ENCODE measurements around the gene CCDC88B.

DNA sequence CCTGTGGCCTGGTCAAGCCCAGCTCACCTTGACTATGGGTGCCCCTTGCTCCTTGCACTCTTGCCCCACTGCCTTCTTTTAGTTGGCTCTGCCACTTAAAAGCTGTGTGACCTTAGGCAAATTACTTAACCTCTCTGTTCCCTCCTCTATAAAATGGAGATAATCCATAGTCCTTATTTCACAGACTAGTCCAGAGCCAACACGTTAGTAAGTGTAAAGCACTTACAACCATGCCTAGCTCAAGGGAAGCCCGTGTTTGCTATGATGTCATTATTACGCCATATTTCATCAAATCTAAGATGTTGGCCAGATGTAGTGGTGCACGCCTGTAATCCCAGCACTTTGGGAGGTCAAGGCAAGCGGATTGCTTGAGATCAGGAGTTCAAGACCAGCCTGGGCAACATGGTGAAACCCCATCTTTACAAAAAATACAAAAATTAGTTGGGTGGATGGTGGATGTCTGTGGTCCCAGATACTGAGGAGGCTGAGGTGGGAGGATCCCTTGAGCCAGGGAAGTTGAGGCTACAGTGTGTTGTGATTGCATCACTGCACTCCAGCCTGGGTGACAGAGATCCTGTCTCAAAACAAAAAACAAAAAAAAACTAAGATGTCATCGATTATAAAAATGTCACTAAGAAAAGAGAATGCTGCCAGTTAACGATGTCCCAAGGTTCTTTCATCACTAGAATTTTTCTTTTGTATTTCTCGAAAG lies 2.3 kb upstream of the CCDC88B start:
- TF ChIP-seq CTCF (IDR thresholded peaks at IDR 0.05; ENCODE audit: insufficient read depth, low read length, poor library complexity, severe bottlenecking): no peak
- TF ChIP-seq EZH2phosphoT487 (conservative IDR thresholded peaks at IDR 0.05; ENCODE audit: low read length): no peak

Measured in SU-DHL-6 (cell line).